Neural cell (in vitro differentiated cells): Measurements from ENCODE around the gene IGSF9B. TPM values are rescaled to one million over a fixed set of nuclear protein-coding genes. Genes with fewer than 3 reads are reported as not detected.

ENCODE experiments used
- H2AFZ ChIP-seq: fragments of 200-600, 300-800 bp; sonication (generic), shearing (Covaris generic); 2 replicates; pipeline ENCODE4 v1.6.0; 2014; ENCODE audit warnings: low read depth, mild to moderate bottlenecking, antibody characterized with exemption, low read length, moderate library complexity
- H3F3A ChIP-seq: fragments of 200-600 bp; shearing (Covaris generic); 2 replicates; pipeline ENCODE4 v1.6.1; 2016; ENCODE audit warnings: mild to moderate bottlenecking, moderate library complexity, mixed read lengths, antibody characterized with exemption, low read length; ENCODE audit not compliant: insufficient read depth, poor library complexity, severe bottlenecking
- H3K27ac ChIP-seq: fragments of 200-600, 300-800 bp; sonication (generic), shearing (Covaris generic); 2 replicates; pipeline ENCODE4 v1.5.1; 2014; ENCODE audit warnings: mild to moderate bottlenecking, low read length, moderate library complexity
- H3K27me3 ChIP-seq: fragments of 300-800, 200-600 bp; sonication (generic), shearing (Covaris generic); 2 replicates; pipeline ENCODE4 v1.6.0; 2014; ENCODE audit warnings: mild to moderate bottlenecking, low read depth, low read length, moderate library complexity; ENCODE audit not compliant: insufficient read depth
- H3K36me3 ChIP-seq: fragments of 300-800, 200-600 bp; sonication (generic), shearing (Covaris generic); 2 replicates; pipeline ENCODE4 v1.5.1; 2014; ENCODE audit warnings: mild to moderate bottlenecking, antibody characterized with exemption, low read length, moderate library complexity; ENCODE audit not compliant: insufficient read depth
- H3K4me2 ChIP-seq: fragments of 300-800, 200-600 bp; sonication (generic), shearing (Covaris generic); 2 replicates; pipeline ENCODE4 v1.6.0; 2014; ENCODE audit warnings: mild to moderate bottlenecking, low read length
- H3K4me3 ChIP-seq: fragments of 300-800, 200-600 bp; sonication (generic), shearing (Covaris generic); 2 replicates; pipeline ENCODE4 v1.5.1; 2014; ENCODE audit warnings: mild to moderate bottlenecking, low read length, moderate library complexity
- H3K79me2 ChIP-seq: fragments of 200-600 bp; shearing (Covaris generic); replicated peaks from 2 replicates; pipeline ENCODE4 v1.6.0; 2014; ENCODE audit warnings: mild to moderate bottlenecking, low read length, moderate library complexity; ENCODE audit not compliant: insufficient read depth
- H3K9ac ChIP-seq: fragments of 300-800, 200-600 bp; sonication (generic), shearing (Covaris generic); 2 replicates; pipeline ENCODE4 v1.6.1; 2016; ENCODE audit warnings: mild to moderate bottlenecking, low read length, mixed read lengths
- H3K9me2 ChIP-seq: fragments of 200-600 bp; shearing (Covaris generic); 2 replicates; pipeline ENCODE4 v1.6.1; 2016; ENCODE audit warnings: mild to moderate bottlenecking, low read length, mixed read lengths; ENCODE audit not compliant: insufficient read depth
- H3K9me3 ChIP-seq: fragments of 200-600, 300-800 bp; sonication (generic), shearing (Covaris generic); 2 replicates; pipeline ENCODE4 v1.6.1; 2016; ENCODE audit warnings: mild to moderate bottlenecking, mixed run types, low read length, moderate library complexity, mixed read lengths
- H4K20me1 ChIP-seq: fragments of 200-600 bp; shearing (Covaris generic); 2 replicates; pipeline ENCODE4 v1.6.1; 2016; ENCODE audit warnings: mild to moderate bottlenecking, mixed run types; ENCODE audit not compliant: insufficient read depth
- CTCF ChIP-seq: fragments of 450-650 bp; IDR thresholded peaks from 2 replicates; pipeline ENCODE4 v1.5.1; 2014; ENCODE audit warnings: antibody characterized with exemption, mild to moderate bottlenecking, moderate library complexity; ENCODE audit not compliant: poor library complexity, severe bottlenecking
- EP300 ChIP-seq: fragments of 450-650 bp; conservative IDR thresholded peaks from 2 replicates; pipeline ENCODE4 v1.6.1; 2014; ENCODE audit warnings: antibody characterized with exemption, mild to moderate bottlenecking, moderate library complexity; ENCODE audit not compliant: poor library complexity, severe bottlenecking
- EZH2 ChIP-seq: fragments of 200-600, 300-800 bp; shearing (Covaris generic), sonication (generic); IDR thresholded peaks from 2 replicates; pipeline ENCODE4 v1.6.1; 2014; ENCODE audit warnings: antibody characterized with exemption, low read length, borderline replicate concordance, mild to moderate bottlenecking; ENCODE audit not compliant: insufficient read depth, poor library complexity, severe bottlenecking
- MXI1 ChIP-seq: fragments of 450-650 bp; conservative IDR thresholded peaks from 2 replicates; pipeline ENCODE4 v1.6.1; 2014; ENCODE audit warnings: antibody characterized with exemption, mild to moderate bottlenecking; ENCODE audit not compliant: poor library complexity, severe bottlenecking
- POLR2AphosphoS5 ChIP-seq: IDR thresholded peaks from 2 replicates; pipeline ENCODE4 v1.6.1; 2012
- RAD21 ChIP-seq: fragments of 450-650 bp; conservative IDR thresholded peaks from 2 replicates; pipeline ENCODE4 v1.6.1; 2014; ENCODE audit warnings: antibody characterized with exemption, mild to moderate bottlenecking, moderate library complexity
- SMC3 ChIP-seq: fragments of 450-650 bp; conservative IDR thresholded peaks from 2 replicates; pipeline ENCODE4 v1.6.1; 2014; ENCODE audit warnings: antibody characterized with exemption, mild to moderate bottlenecking, moderate library complexity; ENCODE audit not compliant: poor library complexity
- TAF1 ChIP-seq: IDR thresholded peaks from 2 replicates; pipeline ENCODE4 v1.6.1; 2012; ENCODE audit warnings: low read depth
- polyA plus RNA-seq: library from polyadenylated mRNA; depleted of rRNA; stranded (reverse); fragments of >200 nt; gene quantifications from 2 replicates; pipeline ENCODE4 v1.2.3, GENCODE V29; 2014
- TF ChIP-seq, protein P1 (sequence below): IDR thresholded peaks from 2 replicates; pipeline ENCODE4 v1.6.1; 2012; ENCODE audit warnings: borderline replicate concordance

Gene IGSF9B
- polyA plus RNA-seq, 1 donor from 2014 or later: 2.3 TPM

DNA sequence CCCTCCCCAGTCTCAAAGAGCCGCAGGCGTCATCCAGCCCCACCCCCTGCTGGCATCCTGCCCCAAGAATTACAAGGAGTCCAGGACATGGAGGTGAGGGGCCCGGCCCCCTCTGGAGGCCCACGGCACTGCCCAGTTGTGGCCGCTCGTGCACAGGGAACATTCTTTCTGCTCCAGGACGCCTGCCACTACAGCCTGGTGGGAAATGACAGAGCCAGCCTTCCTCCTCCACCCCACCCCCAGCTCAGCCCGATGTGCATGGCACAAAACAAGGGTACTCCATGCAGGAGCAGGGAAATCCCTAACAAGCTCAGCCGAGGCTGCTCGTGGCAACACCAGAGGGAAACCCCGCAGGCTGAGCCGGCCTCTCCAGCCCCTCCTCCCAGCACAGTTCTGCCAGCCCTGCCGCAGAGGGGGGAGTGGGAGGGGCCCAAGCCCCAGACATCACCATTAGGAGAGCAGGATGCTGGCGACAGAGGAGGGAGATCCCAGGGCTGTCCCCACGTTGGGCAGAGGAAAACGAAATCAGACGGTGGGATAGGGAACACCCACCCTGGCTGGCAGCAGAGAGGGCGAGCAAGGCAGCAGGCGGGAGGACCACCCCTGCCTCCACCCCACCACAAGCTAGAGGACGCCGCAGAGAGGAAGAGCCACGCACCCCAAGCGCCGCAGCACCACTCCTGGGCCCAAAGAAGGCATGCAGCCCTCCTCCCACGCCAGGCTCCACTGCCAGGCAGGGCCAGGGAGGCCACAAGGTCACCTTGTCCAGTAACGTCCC, 10.0 kb downstream of the IGSF9B start:
- Histone ChIP-seq H3K9ac (peak overlapping the region; percentile 92), H3K27ac (peak overlapping the region; percentile 99), H2AFZ (peak overlapping the region; percentile 1), H3K9me2 (no peaks in the 10 kb centered on the region), H3K36me3 (no peaks in the 10 kb centered on the region), H3K27me3 (no peaks in the 10 kb centered on the region), H3F3A (peaks cover 5% of the 10 kb centered on the region), H3K4me2 (peak overlapping the region; percentile 49), H4K20me1 (no peaks in the 10 kb centered on the region), H3K9me3 (no peaks in the 10 kb centered on the region), H3K79me2 (peaks cover 14% of the 10 kb centered on the region), H3K4me3 (peak overlapping the region; percentile 59)
- TF ChIP-seq EP300 (no peak), SMC3 (no peak), POLR2AphosphoS5 (peak; percentile 52), TAF1 (no peak), MXI1 (no peak), RAD21 (no peak)
- TF ChIP-seq, protein P1, sequence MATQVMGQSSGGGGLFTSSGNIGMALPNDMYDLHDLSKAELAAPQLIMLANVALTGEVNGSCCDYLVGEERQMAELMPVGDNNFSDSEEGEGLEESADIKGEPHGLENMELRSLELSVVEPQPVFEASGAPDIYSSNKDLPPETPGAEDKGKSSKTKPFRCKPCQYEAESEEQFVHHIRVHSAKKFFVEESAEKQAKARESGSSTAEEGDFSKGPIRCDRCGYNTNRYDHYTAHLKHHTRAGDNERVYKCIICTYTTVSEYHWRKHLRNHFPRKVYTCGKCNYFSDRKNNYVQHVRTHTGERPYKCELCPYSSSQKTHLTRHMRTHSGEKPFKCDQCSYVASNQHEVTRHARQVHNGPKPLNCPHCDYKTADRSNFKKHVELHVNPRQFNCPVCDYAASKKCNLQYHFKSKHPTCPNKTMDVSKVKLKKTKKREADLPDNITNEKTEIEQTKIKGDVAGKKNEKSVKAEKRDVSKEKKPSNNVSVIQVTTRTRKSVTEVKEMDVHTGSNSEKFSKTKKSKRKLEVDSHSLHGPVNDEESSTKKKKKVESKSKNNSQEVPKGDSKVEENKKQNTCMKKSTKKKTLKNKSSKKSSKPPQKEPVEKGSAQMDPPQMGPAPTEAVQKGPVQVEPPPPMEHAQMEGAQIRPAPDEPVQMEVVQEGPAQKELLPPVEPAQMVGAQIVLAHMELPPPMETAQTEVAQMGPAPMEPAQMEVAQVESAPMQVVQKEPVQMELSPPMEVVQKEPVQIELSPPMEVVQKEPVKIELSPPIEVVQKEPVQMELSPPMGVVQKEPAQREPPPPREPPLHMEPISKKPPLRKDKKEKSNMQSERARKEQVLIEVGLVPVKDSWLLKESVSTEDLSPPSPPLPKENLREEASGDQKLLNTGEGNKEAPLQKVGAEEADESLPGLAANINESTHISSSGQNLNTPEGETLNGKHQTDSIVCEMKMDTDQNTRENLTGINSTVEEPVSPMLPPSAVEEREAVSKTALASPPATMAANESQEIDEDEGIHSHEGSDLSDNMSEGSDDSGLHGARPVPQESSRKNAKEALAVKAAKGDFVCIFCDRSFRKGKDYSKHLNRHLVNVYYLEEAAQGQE: no peak

DNA sequence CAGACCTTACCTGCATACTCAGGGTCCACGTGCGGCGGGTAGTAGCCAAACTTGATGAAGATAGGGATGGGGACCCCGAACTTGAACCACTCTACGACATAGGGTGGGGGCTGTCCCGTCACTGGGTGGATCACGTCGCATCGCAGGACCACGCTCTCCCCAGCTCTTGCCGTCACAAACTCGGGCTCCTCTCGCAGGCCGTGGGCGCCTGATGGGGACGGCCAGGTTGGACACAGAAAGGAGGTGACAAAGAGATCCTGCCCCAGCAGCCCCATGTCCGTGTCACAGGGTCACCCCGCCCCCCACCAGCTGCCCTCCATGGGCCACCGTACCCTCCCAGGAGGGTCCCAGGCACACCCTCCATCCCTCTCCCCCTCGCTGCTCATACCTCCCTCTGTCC, 10.7 kb downstream of the IGSF9B start:
- H3K9ac ChIP-seq: peak overlapping the region; percentile 92
- no peak overlapping the region for H3K4me2 ChIP-seq
- H3K27me3 ChIP-seq: no peaks in the 10 kb centered on the region
- H3K27ac ChIP-seq: peak overlapping the region; percentile 99
- no peak overlapping the region for H2AFZ ChIP-seq
- H3F3A ChIP-seq: peaks cover 5% of the 10 kb centered on the region
- TF ChIP-seq EZH2 (no peak), EP300 (no peak), RAD21 (no peak), TAF1 (no peak), POLR2AphosphoS5 (no peak), MXI1 (no peak), SMC3 (no peak), CTCF (no peak)
- TF ChIP-seq, protein P1: no peak
- no peaks in the 10 kb centered on the region for H3K36me3 ChIP-seq
- H3K79me2 ChIP-seq: peaks cover 12% of the 10 kb centered on the region
- H3K9me2 ChIP-seq: no peaks in the 10 kb centered on the region
- H3K4me3 ChIP-seq: peak overlapping the region; percentile 59
- no peaks in the 10 kb centered on the region for H4K20me1 ChIP-seq
- H3K9me3 ChIP-seq: no peaks in the 10 kb centered on the region
